Activated T-helper 1 cell treated with anti-CD3 and anti-CD28 coated beads, Interleukin-2, amount 50 U/mL, for 16 hours (primary cell): ENCODE measurements around the gene GOLPH3L.
"Not testable (repeated sequence)": the region's sequence is repeated elsewhere in the genome, so short reads cannot be mapped to it uniquely, and the experiment has no call there.

Experiments used
- DNase-seq, 2 donors: peaks; one replicate each; pipeline ENCODE4 v3.0.0-alpha.2; 2020; ENCODE audit warnings: low read depth in 1 of 2, low spot score in 1 of 2

Gene GOLPH3L

GRCh38 chr1:150660584-150660983 lies 36.4 kb downstream of the GOLPH3L start:
- DNase-seq = no peak

GRCh38 chr1:150657064-150657463 lies 39.9 kb downstream of the GOLPH3L start:
- DNase-seq = not testable (repeated sequence)

GRCh38 chr1:150654635-150655034 lies 42.3 kb downstream of the GOLPH3L start:
- DNase-seq = not testable (repeated sequence)

- DNase-seq = no peak
Observed at GRCh38 chr1:150650193-150650592, 46.8 kb downstream of the GOLPH3L start.

GRCh38 chr1:150649441-150650075 lies 47.4 kb downstream of the GOLPH3L start:
- no peak for DNase-seq

GRCh38 chr1:150642296-150642695 lies 54.7 kb downstream of the GOLPH3L start:
- no peak for DNase-seq

GRCh38 chr1:150641126-150641815 lies 55.7 kb downstream of the GOLPH3L start:
- DNase-seq = not testable (repeated sequence)

GRCh38 chr1:150638430-150638829 lies 58.5 kb downstream of the GOLPH3L start:
- not testable (repeated sequence) for DNase-seq

GRCh38 chr1:150634839-150635622 lies 61.9 kb downstream of the GOLPH3L start:
- not testable (repeated sequence) for DNase-seq

- DNase-seq = peak; percentile 85 to 89
Observed at GRCh38 chr1:150629115-150629928, 67.6 kb downstream of the GOLPH3L start, which contains the start of gene ENSA. TSS of gene ENSA (minus strand) at chr1:150629612. CDS start at chr1:150629470, 142 bp downstream.

- no peak for DNase-seq
Observed at GRCh38 chr1:150628766-150629114, 68.2 kb downstream of the GOLPH3L start.

- DNase-seq = no peak
Observed at GRCh38 chr1:150627826-150628410, 69.0 kb downstream of the GOLPH3L start.

- no peak for DNase-seq
Observed at GRCh38 chr1:150626150-150626549, 70.8 kb downstream of the GOLPH3L start.

- not testable (repeated sequence) for DNase-seq
Observed at GRCh38 chr1:150624546-150624945, 72.4 kb downstream of the GOLPH3L start.

- not testable (repeated sequence) for DNase-seq
Observed at GRCh38 chr1:150624134-150624533, 72.8 kb downstream of the GOLPH3L start.

GRCh38 chr1:150622303-150622975 lies 74.5 kb downstream of the GOLPH3L start:
- no peak for DNase-seq

- DNase-seq = no peak
Observed at GRCh38 chr1:150621497-150622302, 75.3 kb downstream of the GOLPH3L start.

GRCh38 chr1:150620919-150621318 lies 76.0 kb downstream of the GOLPH3L start:
- no peak for DNase-seq
